DMS79 treated with DMSO at 0.1 percent for 48 hours (cell line): ENCODE measurements around the gene PDE2A.
"Not testable (repeated sequence)": the region's sequence is repeated elsewhere in the genome, so short reads cannot be mapped to it uniquely, and the experiment has no call there.

Source experiments
- DNase-seq: peaks from one replicate; lab custom pipeline; 2025; lab: John Stamatoyannopoulos, UW

Gene PDE2A

GRCh38 chr11:72575533-72576242 is 98.5 kb downstream of the PDE2A start:
- DNase-seq = no peak

GRCh38 chr11:72574548-72575460 is 99.4 kb downstream of the PDE2A start:
- no peak for DNase-seq

- no peak for DNase-seq
These were observed 100.3 kb downstream of the PDE2A start for GRCh38 chr11:72573855-72574445.

- no peak for DNase-seq
These were observed 101.0 kb downstream of the PDE2A start for GRCh38 chr11:72573072-72573854.

- DNase-seq = not testable (repeated sequence)
These were observed 101.7 kb downstream of the PDE2A start for GRCh38 chr11:72572540-72572939.

- no peak for DNase-seq
These were observed 103.1 kb downstream of the PDE2A start for GRCh38 chr11:72570893-72571661.

- DNase-seq = no peak
These were observed 104.0 kb downstream of the PDE2A start for GRCh38 chr11:72569966-72570892.

- DNase-seq = no peak
These were observed 105.4 kb downstream of the PDE2A start for GRCh38 chr11:72568861-72569260.

- DNase-seq = no peak
These were observed 111.8 kb downstream of the PDE2A start for GRCh38 chr11:72562431-72562830.

GRCh38 chr11:72561856-72562255 is 112.4 kb downstream of the PDE2A start:
- no peak for DNase-seq

- DNase-seq = not testable (repeated sequence)
These were observed 113.4 kb downstream of the PDE2A start for GRCh38 chr11:72560864-72561263.

GRCh38 chr11:72556433-72556832 is 117.8 kb downstream of the PDE2A start:
- DNase-seq = no peak

- DNase-seq = not testable (repeated sequence)
These were observed 119.2 kb downstream of the PDE2A start for GRCh38 chr11:72555014-72555522.

GRCh38 chr11:72553706-72554105 is 120.5 kb downstream of the PDE2A start:
- no peak for DNase-seq

- no peak for DNase-seq
These were observed 121.8 kb downstream of the PDE2A start for GRCh38 chr11:72552399-72552910.

GRCh38 chr11:72551571-72551970 is 122.7 kb downstream of the PDE2A start:
- DNase-seq = no peak

- no peak for DNase-seq
These were observed 125.8 kb downstream of the PDE2A start for GRCh38 chr11:72548463-72548862.

GRCh38 chr11:72546866-72547265 is 127.4 kb downstream of the PDE2A start:
- no peak for DNase-seq

GRCh38 chr11:72544589-72544988 is 129.6 kb downstream of the PDE2A start:
- no peak for DNase-seq
